Measurements from ENCODE around the gene ANO5. TPM values are rescaled to one million over a fixed set of nuclear protein-coding genes. Genes with fewer than 3 reads are reported as not detected.

ANO5 gene
- total and polyA plus RNA-seq, 2 of the 4 experiments (the other 2 are of a cell fraction), result not detected

- Histone ChIP-seq H2AFZ (replicated peaks; ENCODE audit: low read length, poor library complexity) (no peak overlapping the region), H3K4me3 (ENCODE audit: insufficient read depth, low read depth, low read length) (no peak overlapping the region), H2BK15ac (ENCODE audit: low read depth, low read length) (no peak overlapping the region), H4K91ac (ENCODE audit: insufficient read depth, low read depth, low read length) (no peak overlapping the region), H2BK20ac (ENCODE audit: low read depth, low read length) (no peak overlapping the region), H3K14ac (replicated peaks; ENCODE audit: low read depth, low read length) (no peak overlapping the region), H3K36me3 (ENCODE audit: control insufficient read depth, insufficient read depth, low read length) (no peaks in the 10 kb centered on the region), H3K9me1 (ENCODE audit: insufficient read depth, low read length) (no peaks in the 10 kb centered on the region), H4K5ac (ENCODE audit: low read depth, low read length) (no peak overlapping the region), H3K4me1 (ENCODE audit: control insufficient read depth, insufficient read depth, low read length) (no peaks in the 10 kb centered on the region), H3K9me3 (ENCODE audit: control insufficient read depth, insufficient read depth, low read length) (no peaks in the 10 kb centered on the region), H3K18ac (ENCODE audit: low read depth, low read length) (no peak overlapping the region), H2AK9ac (replicated peaks; ENCODE audit: low read depth, low read length, poor library complexity) (no peak overlapping the region), H3K27ac (ENCODE audit: insufficient read depth, low read length) (no peak overlapping the region), H4K20me1 (ENCODE audit: insufficient read depth, low read length) (no peaks in the 10 kb centered on the region), H3K27me3 (ENCODE audit: control insufficient read depth, insufficient read depth, low read length) (no peaks in the 10 kb centered on the region), H2AK5ac (ENCODE audit: low read depth, low read length) (no peak overlapping the region), H4K8ac (ENCODE audit: low read depth in 2 of 2, low read length in 2 of 2) (no peak overlapping the region), H2BK120ac (ENCODE audit: low read depth, low read length) (no peak overlapping the region), H3K56ac (ENCODE audit: extremely low read depth, insufficient read depth, low read length) (no peak overlapping the region), H2BK5ac (ENCODE audit: low read depth, low read length, poor library complexity, severe bottlenecking) (no peak overlapping the region), H3K4me2 (ENCODE audit: low read depth, low read length) (no peak overlapping the region), H3K79me1 (ENCODE audit: low read depth in 1 of 2, low read length in 2 of 2) (no peaks in the 10 kb centered on the region), H3K4ac (ENCODE audit: low read depth, low read length) (no peak overlapping the region), H3K9ac (ENCODE audit: low read depth, low read length) (no peak overlapping the region), H3K23ac (ENCODE audit: low read depth, low read length) (no peak overlapping the region)
- ChIA-PET POLR2A (ENCODE audit: unreplicated experiment) (no interaction called here), CTCF (interaction anchor here (0.6 kb wide), 1 partner anchor 54 kb away, joined by 3 read pairs; no protein-coding TSS in a partner anchor)
- in situ Hi-C loops (cut with MboI; ENCODE audit: low sequenced_read_pairs) (no loop called here), intact Hi-C loops (cut with micrococcal nuclease) (no loop called here), dilution Hi-C loops (cut with HindIII; ENCODE audit: low sequenced_read_pairs, unreplicated experiment) (no loop called here)
- DNase-seq, result no peak
- no peak for ATAC-seq (ENCODE audit: low read depth)
- no TSS peak for BruUV-seq (replicated peaks)
- WGBS, 2 experiments (ENCODE audit: extremely low coverage in 2 of 2, insufficient read length in 1 of 2), result no CpG with 5 or more reads among the region's 2 CpGs
- TF ChIP-seq MAZ (IDR thresholded peaks at IDR 0.05; ENCODE audit: borderline replicate concordance, low read depth, low read length) (no peak), MAFK (IDR thresholded peaks at IDR 0.05; ENCODE audit: low read depth, low read length) (no peak), RAD21 (IDR thresholded peaks at IDR 0.05; ENCODE audit: low read length) (no peak), FOS (IDR thresholded peaks at IDR 0.05; ENCODE audit: low read depth, low read length) (no peak), USF2 (IDR thresholded peaks at IDR 0.05; ENCODE audit: low read depth, low read length) (no peak), MXI1 (IDR thresholded peaks at IDR 0.05; ENCODE audit: borderline replicate concordance, low read depth, low read length) (no peak), NFE2L2 (IDR thresholded peaks at IDR 0.05; ENCODE audit: low read depth, low read length) (no peak), SMC3 (IDR thresholded peaks at IDR 0.05; ENCODE audit: low read depth, low read length) (no peak), RCOR1 (IDR thresholded peaks at IDR 0.05; ENCODE audit: insufficient replicate concordance, low read length) (no peak), CHD1 (IDR thresholded peaks at IDR 0.05; ENCODE audit: low read depth, low read length) (no peak), BHLHE40 (IDR thresholded peaks at IDR 0.05; ENCODE audit: low read depth, low read length) (no peak), POLR2A (IDR thresholded peaks at IDR 0.05; ENCODE audit: low read depth, low read length) (no peak), CEBPB (IDR thresholded peaks at IDR 0.05; ENCODE audit: low read depth, low read length) (no peak), RFX5 (IDR thresholded peaks at IDR 0.05; ENCODE audit: low read depth, low read length) (no peak)
- TF ChIP-seq, protein P1, sequence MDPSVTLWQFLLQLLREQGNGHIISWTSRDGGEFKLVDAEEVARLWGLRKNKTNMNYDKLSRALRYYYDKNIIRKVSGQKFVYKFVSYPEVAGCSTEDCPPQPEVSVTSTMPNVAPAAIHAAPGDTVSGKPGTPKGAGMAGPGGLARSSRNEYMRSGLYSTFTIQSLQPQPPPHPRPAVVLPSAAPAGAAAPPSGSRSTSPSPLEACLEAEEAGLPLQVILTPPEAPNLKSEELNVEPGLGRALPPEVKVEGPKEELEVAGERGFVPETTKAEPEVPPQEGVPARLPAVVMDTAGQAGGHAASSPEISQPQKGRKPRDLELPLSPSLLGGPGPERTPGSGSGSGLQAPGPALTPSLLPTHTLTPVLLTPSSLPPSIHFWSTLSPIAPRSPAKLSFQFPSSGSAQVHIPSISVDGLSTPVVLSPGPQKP (IDR thresholded peaks at IDR 0.05; ENCODE audit: borderline replicate concordance, low read depth, low read length), result no peak
- TF ChIP-seq, protein P2, sequence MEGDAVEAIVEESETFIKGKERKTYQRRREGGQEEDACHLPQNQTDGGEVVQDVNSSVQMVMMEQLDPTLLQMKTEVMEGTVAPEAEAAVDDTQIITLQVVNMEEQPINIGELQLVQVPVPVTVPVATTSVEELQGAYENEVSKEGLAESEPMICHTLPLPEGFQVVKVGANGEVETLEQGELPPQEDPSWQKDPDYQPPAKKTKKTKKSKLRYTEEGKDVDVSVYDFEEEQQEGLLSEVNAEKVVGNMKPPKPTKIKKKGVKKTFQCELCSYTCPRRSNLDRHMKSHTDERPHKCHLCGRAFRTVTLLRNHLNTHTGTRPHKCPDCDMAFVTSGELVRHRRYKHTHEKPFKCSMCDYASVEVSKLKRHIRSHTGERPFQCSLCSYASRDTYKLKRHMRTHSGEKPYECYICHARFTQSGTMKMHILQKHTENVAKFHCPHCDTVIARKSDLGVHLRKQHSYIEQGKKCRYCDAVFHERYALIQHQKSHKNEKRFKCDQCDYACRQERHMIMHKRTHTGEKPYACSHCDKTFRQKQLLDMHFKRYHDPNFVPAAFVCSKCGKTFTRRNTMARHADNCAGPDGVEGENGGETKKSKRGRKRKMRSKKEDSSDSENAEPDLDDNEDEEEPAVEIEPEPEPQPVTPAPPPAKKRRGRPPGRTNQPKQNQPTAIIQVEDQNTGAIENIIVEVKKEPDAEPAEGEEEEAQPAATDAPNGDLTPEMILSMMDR (conservative IDR thresholded peaks at IDR 0.05; ENCODE audit: low read depth, low read length), result no peak
Measured at GRCh38 chr11:22263613-22264012, 70.7 kb downstream of the ANO5 start.

All from IMR-90 (cell line).